ENCODE measurements around the gene GLG1.

The GLG1 gene

DNA sequence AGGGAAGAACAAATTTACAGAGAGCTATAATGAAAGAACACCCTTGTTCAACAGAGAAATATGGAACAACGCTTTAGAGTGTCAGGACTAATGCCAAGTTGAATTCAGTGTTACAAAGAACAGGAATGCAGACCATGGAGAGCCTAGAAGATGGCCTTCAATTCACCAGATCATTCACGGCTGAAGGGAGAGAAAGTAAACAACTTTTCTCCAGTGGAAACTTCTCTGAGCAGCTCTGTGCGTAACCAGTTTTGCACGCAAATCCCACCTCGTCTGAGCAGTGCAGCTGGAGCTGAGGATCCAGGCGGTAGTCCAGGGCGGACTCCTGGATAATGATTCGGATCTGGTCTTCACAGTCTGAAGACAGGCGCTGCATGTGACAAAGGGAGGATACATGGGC, 145.1 kb downstream of the GLG1 start:
- TF ChIP-seq FOXM1 (IDR thresholded peaks at IDR 0.05; ENCODE audit: borderline replicate concordance, low read depth), result no peak
- TF ChIP-seq YY1 (IDR thresholded peaks at IDR 0.05; ENCODE audit: low read depth), result no peak

DNA sequence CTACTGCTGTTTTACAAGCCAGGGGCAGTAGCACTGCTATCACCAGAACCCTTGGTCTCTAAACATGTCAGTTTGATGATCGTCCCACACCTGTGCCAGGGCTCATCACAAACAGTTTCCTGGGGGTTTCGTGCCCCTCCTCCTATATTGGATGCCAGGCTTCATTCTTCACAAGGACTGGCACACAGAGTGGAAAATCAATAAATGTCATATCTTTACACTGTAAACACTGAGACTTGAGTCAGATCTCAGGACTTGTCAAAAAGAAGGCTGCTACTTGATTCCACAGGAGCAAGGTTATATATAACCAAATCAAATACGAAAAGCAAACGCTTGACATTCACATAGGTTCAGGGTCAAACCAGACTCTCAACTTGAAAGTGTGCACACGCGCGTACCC, 146.4 kb downstream of the GLG1 start:
- TF ChIP-seq CREB1 (IDR thresholded peaks at IDR 0.05; ENCODE audit: low read depth) (no peak), YY1 (IDR thresholded peaks at IDR 0.05; ENCODE audit: low read depth) (no peak), TEAD4 (IDR thresholded peaks at IDR 0.05) (no peak), TCF12 (IDR thresholded peaks at IDR 0.05; ENCODE audit: low read depth) (no peak), TAF1 (IDR thresholded peaks at IDR 0.05; ENCODE audit: low read depth) (no peak), FOXM1 (IDR thresholded peaks at IDR 0.05; ENCODE audit: borderline replicate concordance, low read depth) (no peak), RAD21 (IDR thresholded peaks at IDR 0.05; ENCODE audit: low read depth) (no peak), ZBTB7A (IDR thresholded peaks at IDR 0.05; ENCODE audit: low read depth) (no peak), EGR1 (IDR thresholded peaks at IDR 0.05) (no peak), EP300 (IDR thresholded peaks at IDR 0.05; ENCODE audit: borderline replicate concordance) (no peak)
- TF ChIP-seq, protein P1, sequence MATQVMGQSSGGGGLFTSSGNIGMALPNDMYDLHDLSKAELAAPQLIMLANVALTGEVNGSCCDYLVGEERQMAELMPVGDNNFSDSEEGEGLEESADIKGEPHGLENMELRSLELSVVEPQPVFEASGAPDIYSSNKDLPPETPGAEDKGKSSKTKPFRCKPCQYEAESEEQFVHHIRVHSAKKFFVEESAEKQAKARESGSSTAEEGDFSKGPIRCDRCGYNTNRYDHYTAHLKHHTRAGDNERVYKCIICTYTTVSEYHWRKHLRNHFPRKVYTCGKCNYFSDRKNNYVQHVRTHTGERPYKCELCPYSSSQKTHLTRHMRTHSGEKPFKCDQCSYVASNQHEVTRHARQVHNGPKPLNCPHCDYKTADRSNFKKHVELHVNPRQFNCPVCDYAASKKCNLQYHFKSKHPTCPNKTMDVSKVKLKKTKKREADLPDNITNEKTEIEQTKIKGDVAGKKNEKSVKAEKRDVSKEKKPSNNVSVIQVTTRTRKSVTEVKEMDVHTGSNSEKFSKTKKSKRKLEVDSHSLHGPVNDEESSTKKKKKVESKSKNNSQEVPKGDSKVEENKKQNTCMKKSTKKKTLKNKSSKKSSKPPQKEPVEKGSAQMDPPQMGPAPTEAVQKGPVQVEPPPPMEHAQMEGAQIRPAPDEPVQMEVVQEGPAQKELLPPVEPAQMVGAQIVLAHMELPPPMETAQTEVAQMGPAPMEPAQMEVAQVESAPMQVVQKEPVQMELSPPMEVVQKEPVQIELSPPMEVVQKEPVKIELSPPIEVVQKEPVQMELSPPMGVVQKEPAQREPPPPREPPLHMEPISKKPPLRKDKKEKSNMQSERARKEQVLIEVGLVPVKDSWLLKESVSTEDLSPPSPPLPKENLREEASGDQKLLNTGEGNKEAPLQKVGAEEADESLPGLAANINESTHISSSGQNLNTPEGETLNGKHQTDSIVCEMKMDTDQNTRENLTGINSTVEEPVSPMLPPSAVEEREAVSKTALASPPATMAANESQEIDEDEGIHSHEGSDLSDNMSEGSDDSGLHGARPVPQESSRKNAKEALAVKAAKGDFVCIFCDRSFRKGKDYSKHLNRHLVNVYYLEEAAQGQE (IDR thresholded peaks at IDR 0.05; ENCODE audit: low read depth), result no peak
- TF ChIP-seq, protein P2, sequence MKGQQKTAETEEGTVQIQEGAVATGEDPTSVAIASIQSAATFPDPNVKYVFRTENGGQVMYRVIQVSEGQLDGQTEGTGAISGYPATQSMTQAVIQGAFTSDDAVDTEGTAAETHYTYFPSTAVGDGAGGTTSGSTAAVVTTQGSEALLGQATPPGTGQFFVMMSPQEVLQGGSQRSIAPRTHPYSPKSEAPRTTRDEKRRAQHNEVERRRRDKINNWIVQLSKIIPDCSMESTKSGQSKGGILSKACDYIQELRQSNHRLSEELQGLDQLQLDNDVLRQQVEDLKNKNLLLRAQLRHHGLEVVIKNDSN (IDR thresholded peaks at IDR 0.05), result no peak

DNA sequence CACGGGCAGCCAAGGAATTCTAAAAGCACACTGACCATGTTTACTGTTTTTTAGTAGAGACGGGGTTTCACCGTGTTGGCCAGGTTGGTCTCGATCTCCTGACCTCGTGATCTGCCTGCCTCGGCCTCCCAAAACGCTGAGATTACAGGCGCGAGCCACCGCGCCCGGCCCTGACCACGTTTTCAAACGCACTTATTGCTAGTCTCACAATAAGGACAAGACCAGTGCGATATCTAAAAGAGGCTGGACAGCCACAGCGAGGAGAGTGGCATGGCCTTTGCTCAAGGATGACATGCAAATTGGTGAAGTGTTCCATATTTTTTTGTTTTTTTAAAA, 150.7 kb downstream of the GLG1 start:
- no peak for TF ChIP-seq TAF1 (IDR thresholded peaks at IDR 0.05; ENCODE audit: low read depth)
- TF ChIP-seq YY1 (IDR thresholded peaks at IDR 0.05; ENCODE audit: low read depth), result no peak
- no peak for TF ChIP-seq NFIC (IDR thresholded peaks at IDR 0.05)
- TF ChIP-seq TEAD4 (IDR thresholded peaks at IDR 0.05), result no peak
- TF ChIP-seq, protein P2 (IDR thresholded peaks at IDR 0.05), result no peak
- no peak for TF ChIP-seq CREB1 (IDR thresholded peaks at IDR 0.05; ENCODE audit: low read depth)
- TF ChIP-seq RAD21 (IDR thresholded peaks at IDR 0.05; ENCODE audit: low read depth), result no peak
- no peak for TF ChIP-seq FOXM1 (IDR thresholded peaks at IDR 0.05; ENCODE audit: borderline replicate concordance, low read depth)

DNA sequence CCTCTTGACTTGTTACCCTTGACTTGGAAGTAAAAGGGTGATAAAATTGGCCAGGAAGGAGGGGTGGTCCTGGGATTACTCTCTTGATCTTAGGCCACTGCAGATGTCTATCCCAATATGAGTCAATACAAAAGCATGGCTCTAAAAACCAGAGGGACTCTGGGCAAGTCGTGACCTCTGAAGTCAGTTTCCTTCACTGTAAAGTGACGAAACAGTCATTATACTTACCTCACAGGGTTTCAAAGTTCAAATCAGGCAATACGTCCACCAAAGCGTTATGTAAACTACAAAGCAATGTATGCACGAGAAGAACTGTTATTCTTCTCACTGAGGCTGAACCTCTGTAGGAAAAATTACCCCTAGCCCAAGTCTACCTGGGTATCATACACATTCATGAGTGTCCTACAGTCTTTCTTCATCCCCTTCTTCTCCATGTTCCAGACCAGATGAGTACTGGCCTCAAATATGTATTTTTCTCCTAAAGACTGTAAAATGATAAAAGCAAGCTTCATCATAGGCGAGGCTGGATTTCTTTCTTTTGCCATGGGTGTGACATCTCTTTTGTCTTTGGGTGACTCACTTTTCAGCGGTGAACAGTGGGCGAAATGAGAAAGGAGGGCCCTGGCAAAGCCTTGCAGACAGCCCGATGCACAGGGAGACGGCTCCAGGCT, 151.2 kb downstream of the GLG1 start:
- no peak for TF ChIP-seq RAD21 (IDR thresholded peaks at IDR 0.05; ENCODE audit: low read depth)
- TF ChIP-seq, protein P3, sequence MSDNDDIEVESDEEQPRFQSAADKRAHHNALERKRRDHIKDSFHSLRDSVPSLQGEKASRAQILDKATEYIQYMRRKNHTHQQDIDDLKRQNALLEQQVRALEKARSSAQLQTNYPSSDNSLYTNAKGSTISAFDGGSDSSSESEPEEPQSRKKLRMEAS (IDR thresholded peaks at IDR 0.05), result no peak
- no peak for TF ChIP-seq YY1 (IDR thresholded peaks at IDR 0.05; ENCODE audit: low read depth)
- TF ChIP-seq CEBPB (IDR thresholded peaks at IDR 0.05), result no peak

DNA sequence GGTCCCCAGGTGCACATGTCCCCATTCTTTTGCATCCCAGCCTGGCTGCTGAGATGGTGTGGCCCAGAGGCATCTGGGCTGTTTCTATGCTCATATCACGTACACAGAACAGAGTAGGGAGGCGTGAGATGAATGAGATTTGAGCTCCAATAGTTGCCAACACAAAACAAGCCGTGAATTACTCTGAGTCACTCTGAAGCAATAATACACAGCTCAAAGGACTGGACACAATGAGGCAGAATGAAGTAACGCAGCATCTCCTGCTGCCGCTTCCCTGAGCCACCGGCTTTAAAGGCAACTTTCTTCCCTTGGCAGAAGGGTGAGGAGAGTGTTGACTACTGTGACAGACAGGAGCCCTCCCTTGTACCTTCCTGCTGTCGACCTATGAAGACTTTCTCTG, 151.7 kb downstream of the GLG1 start:
- no peak for TF ChIP-seq RAD21 (IDR thresholded peaks at IDR 0.05; ENCODE audit: low read depth)

DNA sequence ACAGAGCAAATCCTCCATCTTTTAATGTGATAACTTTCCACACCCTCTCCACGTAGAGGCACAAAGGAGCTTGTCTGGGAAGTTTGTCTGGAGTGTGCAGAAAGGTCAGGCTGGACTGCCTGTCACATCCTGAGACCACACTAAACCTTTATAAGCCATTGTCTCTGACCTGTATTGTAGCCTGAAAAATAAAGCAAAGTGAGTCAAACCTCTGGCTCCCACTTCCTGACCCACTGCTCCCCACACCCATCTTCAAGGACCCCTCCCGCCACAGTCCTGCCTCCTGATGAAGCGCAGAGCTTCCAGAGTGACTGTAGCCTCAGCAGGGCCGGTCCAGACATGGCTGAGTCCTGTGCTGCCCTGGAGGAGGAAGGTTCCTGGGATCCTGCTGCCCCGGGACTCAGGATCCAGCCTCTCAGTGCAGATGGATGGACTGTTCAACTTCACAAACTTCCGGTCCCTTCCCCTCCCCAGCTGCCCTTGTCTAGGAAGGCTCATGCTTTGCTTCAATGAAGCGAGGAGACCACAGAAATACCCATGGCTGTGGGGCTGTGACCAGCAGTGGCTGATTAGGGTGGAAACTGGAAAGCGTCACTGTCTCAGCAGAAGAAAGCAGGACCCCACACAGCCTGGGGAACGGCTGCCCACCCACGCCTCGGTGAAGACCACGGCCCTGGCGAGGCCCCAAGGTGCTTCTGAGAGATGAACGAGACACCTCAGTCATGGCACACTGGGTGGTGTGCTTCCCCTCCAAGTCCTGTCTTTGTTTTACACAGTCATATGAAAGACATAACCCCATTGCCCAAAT, 154.8 kb downstream of the GLG1 start:
- TF ChIP-seq FOXM1 (IDR thresholded peaks at IDR 0.05; ENCODE audit: borderline replicate concordance, low read depth) (no peak), CEBPB (IDR thresholded peaks at IDR 0.05) (no peak), TEAD4 (IDR thresholded peaks at IDR 0.05) (no peak), ZBTB7A (IDR thresholded peaks at IDR 0.05; ENCODE audit: low read depth) (no peak), TAF1 (IDR thresholded peaks at IDR 0.05; ENCODE audit: low read depth) (no peak)

DNA sequence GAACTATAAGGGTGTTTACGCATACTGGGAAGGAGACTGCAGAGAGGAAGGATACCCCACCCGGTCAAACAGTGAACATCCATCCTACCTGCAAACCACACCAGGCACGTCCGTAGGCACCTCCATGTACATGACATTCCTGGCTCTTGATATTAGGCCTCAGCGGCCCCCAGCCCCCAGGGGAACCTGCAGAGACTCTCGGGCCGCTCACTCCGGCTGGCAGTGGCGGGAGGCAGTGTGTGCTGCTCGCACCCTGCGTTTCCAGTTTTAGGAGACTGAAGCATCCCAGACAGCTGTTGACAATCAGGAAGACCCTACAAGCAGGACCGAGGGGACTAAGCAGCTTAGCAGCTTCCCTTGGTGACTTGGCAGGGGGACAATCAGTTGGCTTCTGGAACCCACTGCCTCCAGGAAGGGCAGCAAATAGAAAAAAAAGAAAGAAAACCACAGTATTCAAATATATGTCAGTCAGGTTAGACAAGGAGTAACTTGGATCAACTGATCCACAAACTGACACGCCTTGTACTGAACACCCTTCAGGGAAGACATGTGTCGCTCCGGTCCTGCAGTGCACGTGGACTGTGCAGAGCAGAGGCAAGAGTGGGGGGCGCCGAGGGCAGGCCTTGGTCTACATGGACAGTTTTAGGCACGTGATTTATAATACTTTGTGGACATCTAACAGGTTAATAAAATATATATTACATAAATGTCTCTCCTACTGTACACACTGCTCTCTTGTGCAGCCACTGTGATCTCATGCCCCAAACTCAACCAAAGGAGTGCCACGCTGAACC, 155.8 kb downstream of the GLG1 start:
- no peak for TF ChIP-seq RAD21 (IDR thresholded peaks at IDR 0.05; ENCODE audit: low read depth)
- TF ChIP-seq, protein P1 (IDR thresholded peaks at IDR 0.05; ENCODE audit: low read depth), result no peak
- no peak for TF ChIP-seq CEBPB (IDR thresholded peaks at IDR 0.05)
- no peak for TF ChIP-seq EP300 (IDR thresholded peaks at IDR 0.05; ENCODE audit: borderline replicate concordance)
- TF ChIP-seq YY1 (IDR thresholded peaks at IDR 0.05; ENCODE audit: low read depth), result no peak
- TF ChIP-seq EGR1 (IDR thresholded peaks at IDR 0.05), result no peak
- TF ChIP-seq TAF1 (IDR thresholded peaks at IDR 0.05; ENCODE audit: low read depth), result no peak
- TF ChIP-seq TEAD4 (IDR thresholded peaks at IDR 0.05), result no peak
- TF ChIP-seq TCF12 (IDR thresholded peaks at IDR 0.05; ENCODE audit: low read depth), result no peak
